Skeletal muscle satellite cell (primary cell): ENCODE results near the gene CFAP54.
A peak's percentile ranks its signal among the peaks of the same experiment; 100 is the strongest.
"Not testable (repeated sequence)": the region's sequence is repeated elsewhere in the genome, so short reads cannot be mapped to it uniquely, and the experiment has no call there.

Experiments used
- H3K27me3 ChIP-seq: 2 replicates; pipeline ENCODE4 v1.7.0; 2013; ENCODE audit warnings: low read length; ENCODE audit not compliant: control insufficient read depth, insufficient read depth
- H3K36me3 ChIP-seq: 2 replicates; pipeline ENCODE4 v1.7.0; 2013; ENCODE audit warnings: mild to moderate bottlenecking, control low read depth, low read length; ENCODE audit not compliant: insufficient read depth
- H3K4me1 ChIP-seq: 2 replicates; pipeline ENCODE4 v1.7.0; 2013; ENCODE audit warnings: low read length; ENCODE audit not compliant: control insufficient read depth, insufficient read depth
- H3K4me2 ChIP-seq: 2 replicates; pipeline ENCODE4 v1.7.0; 2013; ENCODE audit warnings: mild to moderate bottlenecking, low read length
- H3K4me3 ChIP-seq: 2 replicates; pipeline ENCODE4 v1.7.0; 2013; ENCODE audit warnings: low read length
- H3K9ac ChIP-seq: 2 replicates; pipeline ENCODE4 v1.7.0; 2013; ENCODE audit warnings: mild to moderate bottlenecking, low read depth, low read length, moderate library complexity
- H3K9me3 ChIP-seq: replicated peaks from 2 replicates; pipeline ENCODE4 v1.7.0; 2013; ENCODE audit warnings: mild to moderate bottlenecking, control low read depth, low read length

CFAP54 gene

DNA sequence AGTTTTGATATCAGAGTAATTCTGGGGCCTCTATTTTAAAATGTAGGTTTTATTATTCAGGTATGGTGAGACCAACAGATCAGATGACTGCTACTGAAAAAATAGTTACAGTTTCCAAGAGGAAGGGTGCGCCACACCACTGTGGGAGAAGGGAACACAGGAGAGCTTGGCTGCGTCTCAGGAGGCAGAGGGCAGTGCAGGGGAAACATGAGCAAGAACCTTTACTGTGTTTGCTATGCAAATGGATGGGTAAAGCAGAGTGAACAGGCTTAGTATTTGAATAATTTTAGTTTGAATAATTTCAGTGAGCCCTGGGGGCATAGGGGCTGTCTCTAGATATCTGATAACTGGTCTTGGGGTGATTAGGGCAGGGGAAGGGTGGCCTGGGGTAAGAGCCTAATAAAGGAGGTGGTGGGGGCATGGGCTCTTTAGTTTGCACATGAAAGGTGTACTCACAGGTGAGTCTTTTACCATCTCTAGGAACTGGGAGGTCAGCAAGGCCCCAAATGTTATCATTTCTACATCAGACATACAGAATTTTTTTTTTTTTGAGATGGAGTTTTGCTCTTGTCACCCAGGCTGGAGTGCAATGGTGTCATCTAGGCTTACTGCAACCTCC, 220.9 kb downstream of the CFAP54 start:
- H3K9ac ChIP-seq = no peak overlapping the region
- H3K36me3 ChIP-seq = no peaks in the 10 kb centered on the region
- no peaks in the 10 kb centered on the region for H3K27me3 ChIP-seq
- H3K4me2 ChIP-seq = no peak overlapping the region
- H3K4me3 ChIP-seq = no peak overlapping the region
- no peaks in the 10 kb centered on the region for H3K9me3 ChIP-seq
- H3K4me1 ChIP-seq = no peaks in the 10 kb centered on the region

DNA sequence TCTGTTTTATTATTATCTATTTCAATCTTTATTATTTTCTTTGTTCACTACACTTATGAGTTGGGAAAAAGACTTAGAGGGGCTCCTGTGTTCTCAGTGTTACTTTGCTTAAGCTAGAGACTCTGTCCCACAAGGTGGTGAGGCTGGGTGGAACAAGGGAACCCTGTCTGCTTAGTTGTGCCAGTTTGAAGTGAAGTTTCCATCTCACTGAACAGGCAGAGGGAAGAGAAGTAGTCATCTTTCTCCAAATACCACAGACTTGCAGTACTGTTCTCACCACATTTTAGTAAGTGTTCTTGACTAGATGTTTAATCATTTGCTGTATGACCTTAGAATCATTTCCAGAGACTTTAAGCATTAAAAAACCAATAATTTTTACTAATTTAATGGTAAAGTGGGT, 222.0 kb downstream of the CFAP54 start:
- H3K27me3 ChIP-seq = no peaks in the 10 kb centered on the region
- no peak overlapping the region for H3K4me3 ChIP-seq
- no peaks in the 10 kb centered on the region for H3K9me3 ChIP-seq
- H3K4me1 ChIP-seq = no peaks in the 10 kb centered on the region
- H3K36me3 ChIP-seq = no peaks in the 10 kb centered on the region
- no peak overlapping the region for H3K4me2 ChIP-seq
- no peak overlapping the region for H3K9ac ChIP-seq

- H3K4me2 ChIP-seq = no peak overlapping the region
- no peaks in the 10 kb centered on the region for H3K36me3 ChIP-seq
- H3K4me3 ChIP-seq = no peak overlapping the region
Observed at GRCh38 chr12:96714199-96714598, 224.8 kb downstream of the CFAP54 start.

GRCh38 chr12:96719660-96720362, 230.4 kb downstream of the CFAP54 start:
- no peaks in the 10 kb centered on the region for H3K4me1 ChIP-seq
- H3K9ac ChIP-seq = peak overlapping the region; percentile 48
- peak overlapping the region; percentile 62 for H3K4me3 ChIP-seq
- no peaks in the 10 kb centered on the region for H3K36me3 ChIP-seq
- peak overlapping the region; percentile 67 for H3K4me2 ChIP-seq
- no peaks in the 10 kb centered on the region for H3K9me3 ChIP-seq
- no peaks in the 10 kb centered on the region for H3K27me3 ChIP-seq

More at GRCh38 chr12:96714199-96714598, 224.8 kb downstream of the CFAP54 start:
- Histone ChIP-seq H3K27me3 (no peaks in the 10 kb centered on the region), H3K4me1 (no peaks in the 10 kb centered on the region), H3K9me3 (no peaks in the 10 kb centered on the region), H3K9ac (no peak overlapping the region)

GRCh38 chr12:96720363-96720705, 231.0 kb downstream of the CFAP54 start:
- peak overlapping the region; percentile 67 for H3K4me2 ChIP-seq
- no peaks in the 10 kb centered on the region for H3K36me3 ChIP-seq
- H3K9me3 ChIP-seq = no peaks in the 10 kb centered on the region
- H3K4me3 ChIP-seq = peak overlapping the region; percentile 62
- no peaks in the 10 kb centered on the region for H3K4me1 ChIP-seq
- peak overlapping the region; percentile 48 for H3K9ac ChIP-seq
- no peaks in the 10 kb centered on the region for H3K27me3 ChIP-seq

DNA sequence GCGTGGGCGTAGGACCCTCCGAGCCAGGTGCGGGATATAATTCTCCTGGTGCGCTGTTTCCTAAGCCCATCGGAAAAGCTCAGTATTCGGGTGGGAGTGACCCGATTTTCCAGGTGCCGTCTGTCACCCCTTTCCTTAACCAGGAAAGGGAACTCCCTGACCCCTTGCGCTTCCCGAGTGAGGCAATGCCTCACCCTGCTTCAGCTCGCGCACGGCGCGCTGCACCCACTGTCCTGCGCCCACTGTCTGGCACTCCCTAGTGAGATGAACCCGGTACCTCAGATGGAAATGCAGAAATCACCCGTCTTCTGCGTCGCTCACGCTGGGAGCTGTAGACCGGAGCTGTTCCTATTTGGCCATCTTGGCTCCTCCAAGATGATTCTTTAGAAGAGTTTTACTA, 240.1 kb downstream of the CFAP54 start:
- not testable (repeated sequence) for H3K27me3 ChIP-seq, H3K4me3 ChIP-seq

DNA sequence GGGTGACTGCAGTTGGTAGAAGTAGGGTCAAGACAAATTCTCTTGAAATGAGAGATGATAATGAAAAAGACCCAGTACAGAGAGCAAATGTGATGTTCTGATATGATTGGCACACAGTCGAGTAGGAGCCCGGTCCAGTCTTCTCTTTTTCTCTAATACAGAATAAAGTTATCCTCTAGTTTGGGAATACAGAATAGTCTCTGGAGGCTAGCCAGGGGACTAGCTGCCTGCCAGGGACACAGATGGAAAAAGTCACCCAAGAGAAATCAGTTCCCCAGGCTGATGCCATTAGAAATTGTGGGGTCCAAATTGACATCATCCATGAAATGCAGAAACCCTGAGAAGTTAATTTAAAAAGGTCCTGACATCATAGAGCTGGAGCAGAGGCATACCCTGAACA, 240.5 kb downstream of the CFAP54 start:
- no peak overlapping the region for H3K9ac ChIP-seq
- H3K4me3 ChIP-seq = no peak overlapping the region
- H3K27me3 ChIP-seq = no peaks in the 10 kb centered on the region
- no peaks in the 10 kb centered on the region for H3K4me1 ChIP-seq
- H3K9me3 ChIP-seq = no peaks in the 10 kb centered on the region
- no peaks in the 10 kb centered on the region for H3K36me3 ChIP-seq
- H3K4me2 ChIP-seq = no peak overlapping the region

More for the DNA sequence above, 240.1 kb downstream of the CFAP54 start:
- not testable (repeated sequence) for H3K36me3 ChIP-seq, H3K4me2 ChIP-seq, H3K9me3 ChIP-seq, H3K9ac ChIP-seq, H3K4me1 ChIP-seq

DNA sequence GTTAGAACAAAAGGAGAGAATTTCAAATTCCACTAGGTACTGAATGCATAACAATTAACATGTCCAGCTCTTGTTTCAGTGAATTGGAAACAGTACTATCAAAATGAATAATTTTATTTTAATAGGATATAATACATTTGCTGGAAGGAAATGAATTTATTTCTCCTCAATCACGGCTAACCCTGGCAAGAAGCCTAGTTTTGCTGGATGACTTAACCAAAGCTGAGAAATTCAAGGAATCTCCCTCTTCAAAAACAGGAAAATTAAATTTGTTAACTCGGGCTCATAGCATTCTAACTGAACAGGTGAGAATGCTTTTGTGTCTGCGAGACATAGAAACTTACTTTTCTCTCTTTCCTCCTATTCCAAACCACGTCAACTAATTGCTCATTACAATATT, 254.2 kb downstream of the CFAP54 start:
- Histone ChIP-seq H3K4me3 (no peak overlapping the region), H3K9ac (no peak overlapping the region), H3K27me3 (no peaks in the 10 kb centered on the region), H3K4me1 (peaks cover 6% of the 10 kb centered on the region), H3K4me2 (no peak overlapping the region), H3K36me3 (no peaks in the 10 kb centered on the region), H3K9me3 (no peaks in the 10 kb centered on the region)

- H3K4me3 ChIP-seq = no peak overlapping the region
- no peaks in the 10 kb centered on the region for H3K9me3 ChIP-seq
- no peaks in the 10 kb centered on the region for H3K27me3 ChIP-seq
- no peak overlapping the region for H3K4me2 ChIP-seq
- H3K9ac ChIP-seq = no peak overlapping the region
- no peaks in the 10 kb centered on the region for H3K36me3 ChIP-seq
- no peaks in the 10 kb centered on the region for H3K4me1 ChIP-seq
Observed at GRCh38 chr12:96749999-96750398, 260.6 kb downstream of the CFAP54 start.

DNA sequence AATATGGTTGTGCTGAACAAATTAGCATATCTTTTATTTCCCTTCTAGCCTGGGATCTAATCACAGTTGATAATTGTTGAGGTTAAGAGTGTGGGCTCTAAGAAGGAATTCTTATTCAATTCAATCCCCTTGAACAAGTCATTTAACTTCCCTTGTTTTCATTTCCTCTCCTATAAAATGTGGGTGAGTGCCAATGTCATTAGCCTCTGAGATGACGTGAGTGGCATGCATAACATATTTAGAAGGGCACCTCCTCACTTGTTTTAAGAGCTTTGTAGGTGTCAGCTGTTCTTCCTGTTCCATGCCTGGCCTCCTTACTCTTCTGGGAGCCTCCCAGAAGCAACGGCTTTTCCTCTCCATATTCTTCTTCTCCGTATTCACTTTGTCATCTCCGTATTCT, 262.2 kb downstream of the CFAP54 start:
- Histone ChIP-seq H3K4me1 (no peaks in the 10 kb centered on the region), H3K9ac (no peak overlapping the region), H3K4me2 (no peak overlapping the region), H3K9me3 (no peaks in the 10 kb centered on the region), H3K27me3 (no peaks in the 10 kb centered on the region), H3K4me3 (no peak overlapping the region), H3K36me3 (no peaks in the 10 kb centered on the region)

- no peak overlapping the region for H3K4me3 ChIP-seq
- H3K36me3 ChIP-seq = no peaks in the 10 kb centered on the region
- H3K4me1 ChIP-seq = no peaks in the 10 kb centered on the region
- no peak overlapping the region for H3K9ac ChIP-seq
- no peaks in the 10 kb centered on the region for H3K27me3 ChIP-seq
- no peaks in the 10 kb centered on the region for H3K9me3 ChIP-seq
- H3K4me2 ChIP-seq = no peak overlapping the region
Observed at GRCh38 chr12:96752211-96752610, 262.8 kb downstream of the CFAP54 start.

DNA sequence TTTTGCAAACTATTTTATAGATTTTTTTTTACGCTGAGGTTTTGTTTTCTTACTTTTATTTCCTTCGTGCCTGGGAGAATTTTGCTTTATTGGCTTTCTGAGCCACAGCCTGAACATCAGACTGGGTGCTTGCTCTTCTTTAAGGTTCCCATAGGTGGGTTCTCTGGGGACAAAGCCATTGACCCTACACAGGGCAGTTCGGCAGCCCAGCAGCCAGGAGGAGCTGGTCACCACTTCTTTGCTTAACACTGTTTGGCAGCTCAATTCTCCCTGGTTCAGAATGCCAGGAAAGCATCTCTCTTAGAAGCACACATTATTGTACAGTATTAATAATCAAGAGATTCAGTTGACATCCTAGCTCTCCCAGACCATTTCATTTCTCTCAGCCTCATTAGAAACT, 276.9 kb downstream of the CFAP54 start:
- Histone ChIP-seq H3K4me2 (no peak overlapping the region), H3K27me3 (no peaks in the 10 kb centered on the region)

More for the DNA sequence above, 276.9 kb downstream of the CFAP54 start:
- Histone ChIP-seq H3K4me3 (no peak overlapping the region), H3K4me1 (no peaks in the 10 kb centered on the region), H3K9me3 (no peaks in the 10 kb centered on the region), H3K9ac (no peak overlapping the region), H3K36me3 (no peaks in the 10 kb centered on the region)
